OCI-LY7 (cell line): Measurements from ENCODE around the gene GLCE. TPM values are rescaled to one million over a fixed set of nuclear protein-coding genes. Genes with fewer than 3 reads are reported as not detected.

Experiments used
- BruUV-seq: library from RNA; stranded (reverse); fragments of 400-500 nt; replicated peaks from 2 replicates; lab custom pipeline; 2021; lab: Mats Ljungman, UMichigan
- CTCF ChIA-PET: fragments of 300-600 bp; sonication (Branson Sonifier 250); formaldehyde crosslinking; loops from one replicate; lab custom pipeline; 2022; ENCODE audit warnings: antibody characterized with exemption; ENCODE audit not compliant: unreplicated experiment; lab: Charles Lee
- POLR2A ChIA-PET: fragments of 300-600 bp; sonication (Branson Sonifier 250); formaldehyde crosslinking; loops from one replicate; lab custom pipeline; 2022; ENCODE audit warnings: antibody characterized with exemption; lab: Charles Lee
- DNase-seq: peaks from one replicate; pipeline ENCODE4 v3.0.0-alpha.2; 2015; ENCODE audit warnings: low spot score
- H2AFZ ChIP-seq: fragments of 200-600 bp; sonication (generic), shearing (Covaris generic); 2 replicates; pipeline ENCODE4 v1.6.1; 2014; ENCODE audit warnings: mild to moderate bottlenecking, antibody characterized with exemption, low read length, moderate library complexity
- H3K27ac ChIP-seq: fragments of 200-600 bp; sonication (generic); 2 replicates; pipeline ENCODE4 v1.5.1; 2014; ENCODE audit warnings: mixed run types, low read depth, mild to moderate bottlenecking, moderate library complexity, low read length, inconsistent platforms; ENCODE audit not compliant: poor library complexity, severe bottlenecking
- H3K36me3 ChIP-seq: fragments of 200-600 bp; sonication (generic); 2 replicates; pipeline ENCODE4 v1.6.1; 2014; ENCODE audit warnings: mild to moderate bottlenecking, antibody characterized with exemption, low read length, moderate library complexity, mixed read lengths; ENCODE audit not compliant: insufficient read depth
- H3K4me1 ChIP-seq: fragments of 200-600 bp; sonication (generic); 2 replicates; pipeline ENCODE4 v1.5.1; 2014; ENCODE audit warnings: mild to moderate bottlenecking, low read length; ENCODE audit not compliant: insufficient read depth, poor library complexity, severe bottlenecking
- H3K4me2 ChIP-seq: fragments of 200-600 bp; sonication (generic); 2 replicates; pipeline ENCODE4 v1.6.1; 2014; ENCODE audit warnings: mild to moderate bottlenecking, low read length
- H3K4me3 ChIP-seq: fragments of 200-600 bp; sonication (generic); 2 replicates; pipeline ENCODE4 v1.5.1; 2014; ENCODE audit warnings: mild to moderate bottlenecking, low read depth, low read length; ENCODE audit not compliant: poor library complexity, severe bottlenecking
- H3K79me2 ChIP-seq: fragments of 200-600 bp; sonication (generic); 2 replicates; pipeline ENCODE4 v1.6.1; 2016; ENCODE audit warnings: low read depth, mild to moderate bottlenecking, low read length, moderate library complexity, mixed read lengths; ENCODE audit not compliant: insufficient read depth
- H3K9me2 ChIP-seq: fragments of 200-600 bp; sonication (generic); 2 replicates; pipeline ENCODE4 v1.6.1; 2016; ENCODE audit warnings: mild to moderate bottlenecking, low read length, mixed read lengths; ENCODE audit not compliant: insufficient read depth
- H3K9me3 ChIP-seq: fragments of 200-600 bp; sonication (generic); 2 replicates; pipeline ENCODE4 v1.6.1; 2014; ENCODE audit warnings: mild to moderate bottlenecking, mixed run types, low read length, mixed read lengths
- H4K20me1 ChIP-seq: fragments of 200-600 bp; sonication (generic); 2 replicates; pipeline ENCODE4 v1.6.1; 2014; ENCODE audit warnings: mild to moderate bottlenecking, antibody characterized with exemption, low read length, moderate library complexity, mixed read lengths; ENCODE audit not compliant: insufficient read depth
- EZH2phosphoT487 ChIP-seq: fragments of 200-600 bp; sonication (generic); IDR thresholded peaks from 2 replicates; pipeline ENCODE4 v1.6.1; 2018; ENCODE audit warnings: low read depth, borderline replicate concordance, mild to moderate bottlenecking, mixed run types, antibody characterized with exemption, low read length, moderate library complexity, mixed read lengths
- intact Hi-C: fragments of 100-400 bp; cut with micrococcal nuclease; formaldehyde crosslinking; loops from one replicate; pipeline ENCODE4 v1.10.0; 2022; ENCODE audit not compliant: unreplicated experiment
- total RNA-seq, 2 experiments: library from RNA; depleted of rRNA in 1 of 2; stranded (reverse); fragments of >200 nt in 1 of 2; shearing (Covaris generic) in 1 of 2; gene quantifications; 2 replicates each; pipeline ENCODE4 v1.2.3, GENCODE V29; 2014 to 2022
- TF ChIP-seq, protein P1 (sequence below): fragments of 200-600 bp; sonication (generic); conservative IDR thresholded peaks from 2 replicates; pipeline ENCODE4 v1.5.1; 2014; ENCODE audit warnings: mild to moderate bottlenecking, antibody characterized with exemption, low read length, moderate library complexity, mixed read lengths

GLCE gene
- total RNA-seq, 2 experiments from 2014 or later: 7.0 to 7.1 TPM

DNA sequence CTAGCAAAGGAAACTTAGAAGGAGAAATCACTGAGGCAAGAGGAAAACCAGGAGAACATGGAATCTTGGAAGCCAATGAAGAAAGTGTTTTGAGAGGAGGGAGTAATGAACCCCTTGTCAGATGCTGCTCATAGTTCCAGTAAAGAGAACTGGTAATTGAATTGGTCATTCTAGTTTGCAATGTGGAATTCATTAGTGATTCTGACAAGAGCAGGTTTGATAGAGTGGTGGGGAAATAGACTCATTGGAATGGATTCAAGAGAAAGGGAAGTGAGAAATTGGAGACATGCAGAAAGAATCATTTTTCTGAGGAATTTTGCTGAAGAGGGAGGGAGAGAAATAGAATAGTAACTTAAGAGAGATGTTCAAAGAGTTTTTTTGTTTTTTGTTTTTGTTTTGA lies 21.0 kb downstream of the GLCE start:
- no peak for DNase-seq
- CTCF ChIA-PET: no interaction called here
- no peak overlapping the region for H2AFZ ChIP-seq
- no peaks in the 10 kb centered on the region for H3K9me3 ChIP-seq
- H3K4me2 ChIP-seq: no peak overlapping the region
- no peak overlapping the region for H3K27ac ChIP-seq
- H4K20me1 ChIP-seq: no peaks in the 10 kb centered on the region
- no peaks in the 10 kb centered on the region for H3K4me1 ChIP-seq
- TF ChIP-seq, protein P1, sequence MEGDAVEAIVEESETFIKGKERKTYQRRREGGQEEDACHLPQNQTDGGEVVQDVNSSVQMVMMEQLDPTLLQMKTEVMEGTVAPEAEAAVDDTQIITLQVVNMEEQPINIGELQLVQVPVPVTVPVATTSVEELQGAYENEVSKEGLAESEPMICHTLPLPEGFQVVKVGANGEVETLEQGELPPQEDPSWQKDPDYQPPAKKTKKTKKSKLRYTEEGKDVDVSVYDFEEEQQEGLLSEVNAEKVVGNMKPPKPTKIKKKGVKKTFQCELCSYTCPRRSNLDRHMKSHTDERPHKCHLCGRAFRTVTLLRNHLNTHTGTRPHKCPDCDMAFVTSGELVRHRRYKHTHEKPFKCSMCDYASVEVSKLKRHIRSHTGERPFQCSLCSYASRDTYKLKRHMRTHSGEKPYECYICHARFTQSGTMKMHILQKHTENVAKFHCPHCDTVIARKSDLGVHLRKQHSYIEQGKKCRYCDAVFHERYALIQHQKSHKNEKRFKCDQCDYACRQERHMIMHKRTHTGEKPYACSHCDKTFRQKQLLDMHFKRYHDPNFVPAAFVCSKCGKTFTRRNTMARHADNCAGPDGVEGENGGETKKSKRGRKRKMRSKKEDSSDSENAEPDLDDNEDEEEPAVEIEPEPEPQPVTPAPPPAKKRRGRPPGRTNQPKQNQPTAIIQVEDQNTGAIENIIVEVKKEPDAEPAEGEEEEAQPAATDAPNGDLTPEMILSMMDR: no peak
- no peak for TF ChIP-seq EZH2phosphoT487
- H3K4me3 ChIP-seq: no peak overlapping the region
- H3K9me2 ChIP-seq: no peaks in the 10 kb centered on the region
- BruUV-seq: no TSS peak
- no peaks in the 10 kb centered on the region for H3K36me3 ChIP-seq
- POLR2A ChIA-PET: no interaction called here
- no peaks in the 10 kb centered on the region for H3K79me2 ChIP-seq
- intact Hi-C loops: no loop called here

DNA sequence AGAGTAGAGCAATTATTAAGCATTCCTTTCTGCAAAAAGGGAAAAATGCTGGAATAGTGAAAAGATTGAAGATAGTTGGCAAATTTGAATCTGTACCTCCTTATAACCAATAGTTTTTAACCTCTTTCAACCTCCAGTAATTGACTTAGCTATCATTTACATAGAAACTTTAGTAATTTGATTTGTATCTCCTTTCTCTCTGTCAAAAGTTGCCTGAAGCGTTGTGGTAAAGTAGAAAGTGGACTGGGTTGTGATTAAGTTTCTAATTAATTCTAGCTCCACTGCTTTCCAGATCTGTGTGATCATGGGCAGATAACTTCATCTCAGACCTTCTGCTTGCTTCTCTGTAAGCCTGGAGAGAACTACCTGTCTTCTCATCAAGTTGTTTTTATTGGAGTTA lies 24.8 kb downstream of the GLCE start:
- BruUV-seq: no TSS peak
- no peak overlapping the region for H2AFZ ChIP-seq
- H3K79me2 ChIP-seq: no peaks in the 10 kb centered on the region
- no peaks in the 10 kb centered on the region for H3K4me1 ChIP-seq
- CTCF ChIA-PET: no interaction called here
- H3K4me2 ChIP-seq: no peak overlapping the region
- H3K4me3 ChIP-seq: no peak overlapping the region
- POLR2A ChIA-PET: no interaction called here
- H3K36me3 ChIP-seq: no peaks in the 10 kb centered on the region
- no peaks in the 10 kb centered on the region for H3K9me3 ChIP-seq
- no peak for DNase-seq
- intact Hi-C loops: no loop called here
- H3K27ac ChIP-seq: no peak overlapping the region
- H4K20me1 ChIP-seq: no peaks in the 10 kb centered on the region
- H3K9me2 ChIP-seq: no peaks in the 10 kb centered on the region
- TF ChIP-seq, protein P1: no peak
- TF ChIP-seq EZH2phosphoT487: no peak

DNA sequence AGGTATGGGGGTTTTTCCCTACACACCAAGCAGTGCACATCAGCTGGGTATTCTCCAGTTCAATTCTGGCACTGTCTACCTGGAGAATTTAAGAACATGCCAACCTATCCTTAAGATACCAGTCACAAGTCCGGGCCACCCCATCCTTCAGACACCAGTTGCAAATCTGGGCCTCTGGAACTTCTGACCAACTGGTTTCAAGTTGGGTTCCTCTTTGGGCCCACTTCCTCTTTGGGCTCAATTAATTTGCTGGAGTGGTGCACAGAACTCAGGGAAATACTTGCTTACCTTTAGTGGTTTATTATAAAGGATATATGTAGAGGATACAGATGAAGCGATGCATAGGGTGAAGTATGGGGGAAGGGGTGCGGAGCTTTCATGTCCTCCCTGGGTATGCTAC lies 25.3 kb downstream of the GLCE start:
- Histone ChIP-seq H3K27ac (no peak overlapping the region), H3K4me3 (no peak overlapping the region), H3K79me2 (no peaks in the 10 kb centered on the region), H2AFZ (no peak overlapping the region), H3K36me3 (no peaks in the 10 kb centered on the region), H4K20me1 (no peaks in the 10 kb centered on the region), H3K9me3 (no peaks in the 10 kb centered on the region), H3K4me2 (no peak overlapping the region), H3K9me2 (no peaks in the 10 kb centered on the region), H3K4me1 (no peaks in the 10 kb centered on the region)
- POLR2A ChIA-PET: no interaction called here
- TF ChIP-seq, protein P1: no peak
- TF ChIP-seq EZH2phosphoT487: no peak
- no TSS peak for BruUV-seq
- CTCF ChIA-PET: no interaction called here
- intact Hi-C loops: no loop called here
- DNase-seq: no peak
